HG02678 (cell line): Measurements from ENCODE around the gene SLC17A6.

Source experiments
- ATAC-seq: cut with Tn5 transposase; IDR thresholded peaks from one replicate; pipeline ENCODE4 v1.9.1; 2021; ENCODE audit warnings: mild to moderate bottlenecking, moderate library complexity; ENCODE audit not compliant: unreplicated experiment

Gene SLC17A6

GRCh38 chr11:22337596-22338485 is at the start of gene SLC17A6:
SLC17A6 (plus strand) TSS chr11:22338381; CDS start chr11:22338534, 153 bp downstream.
- peak; percentile 56 for ATAC-seq

GRCh38 chr11:22302368-22302767 is 35.8 kb upstream of the SLC17A6 start:
- no peak for ATAC-seq

- no peak for ATAC-seq
Measured at GRCh38 chr11:22304337-22304961, 33.7 kb upstream of the SLC17A6 start.

GRCh38 chr11:22317656-22318055 is 20.5 kb upstream of the SLC17A6 start:
- no peak for ATAC-seq

- no peak for ATAC-seq
Measured at GRCh38 chr11:22331771-22332170, 6.4 kb upstream of the SLC17A6 start.

- no peak for ATAC-seq
Measured at GRCh38 chr11:22336587-22336986, 1.6 kb upstream of the SLC17A6 start.

- no peak for ATAC-seq
Measured at GRCh38 chr11:22339611-22340010, 1.4 kb downstream of the SLC17A6 start.

- no peak for ATAC-seq
Measured at GRCh38 chr11:22340235-22340634, 2.1 kb downstream of the SLC17A6 start.

GRCh38 chr11:22340701-22341587 is 2.8 kb downstream of the SLC17A6 start:
- no peak for ATAC-seq

- ATAC-seq: no peak
Measured at GRCh38 chr11:22341588-22341931, 3.4 kb downstream of the SLC17A6 start.

- no peak for ATAC-seq
Measured at GRCh38 chr11:22342211-22343031, 4.2 kb downstream of the SLC17A6 start.

GRCh38 chr11:22343032-22343324 is 4.8 kb downstream of the SLC17A6 start:
- no peak for ATAC-seq

- ATAC-seq: no peak
Measured at GRCh38 chr11:22343371-22344032, 5.3 kb downstream of the SLC17A6 start.

GRCh38 chr11:22344081-22344480 is 5.9 kb downstream of the SLC17A6 start:
- ATAC-seq: no peak

- no peak for ATAC-seq
Measured at GRCh38 chr11:22346282-22346681, 8.1 kb downstream of the SLC17A6 start.

- no peak for ATAC-seq
Measured at GRCh38 chr11:22347857-22348487, 9.8 kb downstream of the SLC17A6 start.

GRCh38 chr11:22349491-22349890 is 11.3 kb downstream of the SLC17A6 start:
- ATAC-seq: no peak

GRCh38 chr11:22359295-22359694 is 21.1 kb downstream of the SLC17A6 start:
- no peak for ATAC-seq

GRCh38 chr11:22371160-22371559 is 33.0 kb downstream of the SLC17A6 start:
- no peak for ATAC-seq

GRCh38 chr11:22387126-22387525 is 48.9 kb downstream of the SLC17A6 start:
- no peak for ATAC-seq
